NT2/D1 (cell line): ENCODE measurements around the gene FILIP1L.

Experiments used
- DNase-seq: peaks from one replicate; pipeline ENCODE4 v3.0.0-alpha.2; 2011; ENCODE audit warnings: low read depth, low spot score
- H3K27me3 ChIP-seq: 2 replicates; pipeline ENCODE4 v1.6.0; 2011; ENCODE audit warnings: mild to moderate bottlenecking; ENCODE audit not compliant: insufficient read length, insufficient read depth
- H3K36me3 ChIP-seq: 2 replicates; pipeline ENCODE4 v1.6.1; 2011; ENCODE audit warnings: mild to moderate bottlenecking, low read length, mixed read lengths; ENCODE audit not compliant: insufficient read depth, insufficient read length
- H3K4me1 ChIP-seq: 2 replicates; pipeline ENCODE4 v1.5.1; 2011; ENCODE audit not compliant: insufficient read depth, insufficient read length
- H3K4me3 ChIP-seq: 2 replicates; pipeline ENCODE4 v1.5.1; 2011; ENCODE audit warnings: low read depth; ENCODE audit not compliant: insufficient read length
- H3K9ac ChIP-seq: 2 replicates; pipeline ENCODE4 v1.6.0; 2011; ENCODE audit warnings: low read depth; ENCODE audit not compliant: insufficient read length
- H3K9me3 ChIP-seq: 2 replicates; pipeline ENCODE4 v1.5.1; 2011; ENCODE audit warnings: mild to moderate bottlenecking, low read length; ENCODE audit not compliant: insufficient read depth
- SUZ12 ChIP-seq: IDR thresholded peaks from 2 replicates; pipeline ENCODE4 v1.6.1; 2011; ENCODE audit not compliant: insufficient read length, insufficient read depth; ENCODE audit errors: extremely low read depth
- YY1 ChIP-seq: IDR thresholded peaks from 2 replicates; pipeline ENCODE4 v1.6.1; 2011; ENCODE audit not compliant: insufficient read length, insufficient read depth
- ZNF274 ChIP-seq: IDR thresholded peaks from 2 replicates; pipeline ENCODE4 v1.6.1; 2011; ENCODE audit warnings: mild to moderate bottlenecking, low read depth, low read length

The FILIP1L gene

DNA sequence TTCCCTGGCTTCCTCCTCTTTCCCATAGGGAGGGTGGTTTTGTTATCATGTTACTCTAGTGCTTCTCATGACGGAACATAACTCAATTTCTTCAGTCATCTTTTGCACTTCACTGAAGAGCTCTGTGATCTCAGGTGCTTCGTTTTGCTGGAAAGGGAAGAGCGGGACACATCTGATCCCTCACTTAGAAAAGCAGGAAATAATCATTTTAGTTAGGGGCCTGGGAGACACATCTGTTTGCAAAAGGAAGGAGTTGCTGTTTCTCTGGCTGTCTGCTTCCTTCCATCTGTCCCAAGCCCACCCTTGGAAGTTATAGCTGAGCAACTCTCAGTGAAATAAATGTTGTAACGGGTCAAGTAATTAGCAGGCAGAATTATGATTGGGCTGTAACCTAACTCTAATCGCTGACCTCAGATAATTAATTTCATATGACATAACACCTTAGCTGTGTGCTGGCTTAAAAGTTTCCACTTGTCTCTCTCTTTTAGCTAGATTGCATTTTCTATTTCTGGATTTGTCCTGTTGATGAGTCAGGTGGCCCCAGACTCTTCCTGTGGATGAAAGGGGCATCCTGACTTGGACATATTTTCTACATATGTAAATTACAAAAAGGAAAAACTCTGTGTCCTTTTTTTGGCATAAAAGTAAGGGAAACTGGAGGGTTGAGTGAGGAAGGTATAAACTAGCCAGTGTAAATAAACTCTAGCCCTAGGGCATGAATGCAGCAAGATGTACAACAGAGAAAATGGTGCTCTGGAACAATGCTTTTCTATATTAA is 11.0 kb upstream of the FILIP1L start:
- Histone ChIP-seq H3K36me3 (no peaks in the 10 kb centered on the region), H3K27me3 (no peaks in the 10 kb centered on the region), H3K9me3 (no peaks in the 10 kb centered on the region), H3K9ac (no peak overlapping the region), H3K4me3 (no peak overlapping the region), H3K4me1 (no peaks in the 10 kb centered on the region)
- TF ChIP-seq SUZ12, result no peak
- no peak for TF ChIP-seq ZNF274
- no peak for TF ChIP-seq YY1
- no peak for DNase-seq

DNA sequence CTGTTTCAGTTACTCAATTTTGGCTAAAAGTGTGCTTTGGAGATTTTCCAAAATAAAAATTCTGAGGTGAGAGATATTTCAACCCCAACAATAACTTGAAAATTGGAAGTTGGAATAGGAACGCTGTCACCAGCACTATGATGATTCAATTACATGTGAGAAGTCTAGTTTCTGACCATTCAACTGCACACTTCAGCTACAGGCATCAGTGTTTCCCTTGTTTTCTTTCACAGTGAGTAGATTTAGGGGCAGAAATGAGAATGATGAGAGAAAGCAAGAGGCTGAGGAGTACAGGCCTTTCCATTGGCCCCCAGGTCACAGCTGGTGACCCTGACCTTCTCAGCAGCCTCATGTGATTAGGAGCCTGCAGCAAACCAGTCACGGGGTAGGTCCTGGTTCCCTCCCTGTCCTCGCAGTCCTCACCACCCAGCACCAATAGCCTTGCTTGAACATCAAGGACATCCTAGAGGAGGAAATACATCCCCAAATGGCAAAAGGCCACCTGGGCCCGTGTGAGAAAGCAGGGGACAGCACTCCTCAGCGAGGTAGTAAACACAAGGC is 10.0 kb upstream of the FILIP1L start:
- H3K9me3 ChIP-seq, result no peaks in the 10 kb centered on the region
- no peak overlapping the region for H3K4me3 ChIP-seq
- no peaks in the 10 kb centered on the region for H3K4me1 ChIP-seq
- H3K27me3 ChIP-seq, result no peaks in the 10 kb centered on the region
- no peak for TF ChIP-seq ZNF274
- TF ChIP-seq SUZ12, result no peak
- no peak for TF ChIP-seq YY1
- H3K9ac ChIP-seq, result no peak overlapping the region
- no peaks in the 10 kb centered on the region for H3K36me3 ChIP-seq
- DNase-seq, result no peak

DNA sequence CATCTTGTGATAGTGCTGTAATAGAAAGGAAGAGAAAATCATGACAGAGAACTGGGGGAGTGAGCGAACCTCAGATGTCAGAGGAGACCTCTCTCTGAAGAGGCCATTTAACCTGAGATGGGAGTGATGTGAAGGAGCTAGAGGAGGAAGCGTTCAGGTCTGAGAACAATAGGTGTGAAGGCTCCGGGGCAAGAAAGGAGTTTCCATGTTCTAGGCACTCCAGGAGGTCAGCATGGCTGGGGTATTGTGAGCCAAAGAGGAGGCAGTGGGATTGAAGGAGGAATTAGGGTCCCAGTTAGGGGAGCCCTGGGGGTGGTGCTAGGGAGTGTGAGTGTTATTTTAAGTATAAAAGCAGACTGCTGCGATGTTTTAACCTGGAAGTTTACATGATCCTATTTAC is 8.8 kb upstream of the FILIP1L start:
- Histone ChIP-seq H3K9ac (no peak overlapping the region), H3K27me3 (no peaks in the 10 kb centered on the region), H3K4me1 (no peaks in the 10 kb centered on the region), H3K36me3 (no peaks in the 10 kb centered on the region), H3K4me3 (no peak overlapping the region), H3K9me3 (no peaks in the 10 kb centered on the region)
- peak; percentile 9 for DNase-seq
- TF ChIP-seq ZNF274, result no peak
- TF ChIP-seq YY1, result no peak
- no peak for TF ChIP-seq SUZ12

DNA sequence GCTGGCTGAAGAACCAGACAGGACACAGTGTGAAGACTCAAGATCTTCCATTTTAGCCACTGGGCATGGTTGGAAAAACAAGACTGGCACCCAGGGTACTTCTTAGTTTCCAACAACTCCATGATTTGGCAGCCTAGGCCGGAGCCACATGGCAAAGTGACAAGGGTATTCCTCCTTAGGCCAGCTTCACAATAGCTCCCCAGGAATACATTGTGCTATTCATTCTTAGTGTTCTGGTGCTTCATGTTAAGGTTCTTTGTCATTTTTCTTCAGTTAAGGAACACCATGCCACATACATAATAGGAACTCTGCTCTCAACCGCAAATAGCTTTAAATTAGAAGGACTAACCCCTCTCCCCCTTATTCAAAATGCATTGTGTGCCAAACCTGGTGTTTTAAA is 8.0 kb upstream of the FILIP1L start:
- no peaks in the 10 kb centered on the region for H3K9me3 ChIP-seq
- no peak overlapping the region for H3K4me3 ChIP-seq
- no peak for TF ChIP-seq YY1
- TF ChIP-seq SUZ12, result no peak
- no peak for TF ChIP-seq ZNF274
- no peaks in the 10 kb centered on the region for H3K4me1 ChIP-seq
- H3K9ac ChIP-seq, result no peak overlapping the region
- no peaks in the 10 kb centered on the region for H3K27me3 ChIP-seq
- no peaks in the 10 kb centered on the region for H3K36me3 ChIP-seq
- no peak for DNase-seq

DNA sequence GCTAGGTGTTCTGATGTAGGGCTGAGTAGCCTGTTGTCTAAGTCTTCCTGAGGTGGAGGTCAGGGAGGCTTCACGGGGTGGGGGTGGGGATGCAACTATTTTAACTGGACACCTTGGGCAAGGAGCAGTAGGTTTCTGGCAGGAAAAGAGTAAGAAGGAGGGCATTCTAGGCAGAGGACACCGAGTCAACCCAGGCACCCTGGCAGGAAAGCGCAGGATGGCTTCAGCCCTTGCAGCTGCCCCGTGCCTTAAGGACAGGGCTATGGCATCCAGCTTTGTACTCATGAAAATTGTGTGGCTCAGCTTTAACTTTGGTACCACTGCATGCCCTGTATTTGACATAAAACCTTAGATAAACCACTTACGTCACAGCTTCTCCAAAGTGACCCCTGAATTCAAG is 6.4 kb upstream of the FILIP1L start:
- no peaks in the 10 kb centered on the region for H3K36me3 ChIP-seq
- H3K4me3 ChIP-seq, result no peak overlapping the region
- no peaks in the 10 kb centered on the region for H3K4me1 ChIP-seq
- no peaks in the 10 kb centered on the region for H3K9me3 ChIP-seq
- DNase-seq, result no peak
- no peak overlapping the region for H3K9ac ChIP-seq
- TF ChIP-seq YY1 (no peak), ZNF274 (no peak), SUZ12 (no peak)
- H3K27me3 ChIP-seq, result no peaks in the 10 kb centered on the region

DNA sequence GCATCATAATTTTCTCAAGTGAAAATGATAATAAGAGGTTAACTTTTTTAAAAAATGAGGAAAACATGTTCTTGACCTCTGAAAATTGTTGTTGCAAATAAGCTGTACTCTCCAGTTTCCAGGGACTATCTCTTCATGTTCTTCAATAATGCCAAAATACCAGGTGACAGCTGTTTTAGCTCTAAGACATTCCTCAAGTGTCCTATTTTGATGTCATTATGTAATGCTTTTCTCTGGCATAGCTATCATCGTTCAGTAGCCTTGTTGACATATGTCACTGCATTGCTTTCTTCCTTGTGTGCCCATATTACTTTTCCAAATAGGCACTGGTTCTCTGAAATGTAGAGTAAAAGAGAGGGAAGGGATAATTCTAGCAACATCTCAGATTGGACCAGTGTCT is 5.7 kb upstream of the FILIP1L start:
- no peaks in the 10 kb centered on the region for H3K36me3 ChIP-seq
- no peaks in the 10 kb centered on the region for H3K9me3 ChIP-seq
- DNase-seq, result no peak
- no peaks in the 10 kb centered on the region for H3K27me3 ChIP-seq
- no peak for TF ChIP-seq YY1
- no peak for TF ChIP-seq SUZ12
- no peak for TF ChIP-seq ZNF274
- H3K4me1 ChIP-seq, result no peaks in the 10 kb centered on the region
- no peak overlapping the region for H3K4me3 ChIP-seq
- no peak overlapping the region for H3K9ac ChIP-seq

DNA sequence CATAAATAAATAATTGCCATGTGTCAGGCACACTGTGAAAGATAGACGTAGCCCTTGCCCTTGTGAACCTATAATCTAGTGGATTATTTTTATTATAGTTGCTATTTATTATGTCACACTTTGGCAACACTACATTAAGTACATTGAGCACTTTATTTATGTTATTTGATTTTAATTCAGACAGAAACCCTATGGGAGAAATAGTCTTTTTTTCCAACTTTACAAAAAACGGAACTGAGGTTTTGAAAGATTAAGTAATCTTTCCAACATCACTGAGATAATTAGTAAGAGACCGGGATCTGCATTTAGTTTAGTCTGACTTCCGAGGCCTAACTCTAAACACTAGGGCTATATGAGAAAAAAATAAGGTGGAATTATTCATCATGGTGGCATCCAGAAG is 2.8 kb upstream of the FILIP1L start:
- Histone ChIP-seq H3K27me3 (no peaks in the 10 kb centered on the region), H3K9me3 (no peaks in the 10 kb centered on the region), H3K4me1 (no peaks in the 10 kb centered on the region), H3K4me3 (no peak overlapping the region), H3K9ac (no peak overlapping the region), H3K36me3 (no peaks in the 10 kb centered on the region)
- no peak for DNase-seq
- TF ChIP-seq YY1 (no peak), ZNF274 (no peak), SUZ12 (no peak)
